Fibroblast of villous mesenchyme (primary cell): Measurements from ENCODE around the gene RUNX1. TPM values are rescaled to one million over a fixed set of nuclear protein-coding genes. Genes with fewer than 3 reads are reported as not detected.

ENCODE experiments used
- DNase-seq: peaks from one replicate; pipeline ENCODE4 v3.0.0-alpha.2; 2010; ENCODE audit warnings: low read depth
- H3K4me3 ChIP-seq: 2 replicates; pipeline ENCODE4 v1.5.1; 2011; ENCODE audit warnings: low read depth, mild to moderate bottlenecking, low read length
- CTCF ChIP-seq: IDR thresholded peaks from 2 replicates; pipeline ENCODE4 v1.5.1; 2012; ENCODE audit warnings: low read depth, mild to moderate bottlenecking, low read length; ENCODE audit not compliant: insufficient read depth
- total RNA-seq: library from RNA; depleted of rRNA; stranded (reverse); fragments of >200 nt; gene quantifications from 2 replicates; pipeline ENCODE4 v1.2.3, GENCODE V29; 2012

RUNX1 gene
- total RNA-seq, 1 donor, result 21.6 TPM

DNA sequence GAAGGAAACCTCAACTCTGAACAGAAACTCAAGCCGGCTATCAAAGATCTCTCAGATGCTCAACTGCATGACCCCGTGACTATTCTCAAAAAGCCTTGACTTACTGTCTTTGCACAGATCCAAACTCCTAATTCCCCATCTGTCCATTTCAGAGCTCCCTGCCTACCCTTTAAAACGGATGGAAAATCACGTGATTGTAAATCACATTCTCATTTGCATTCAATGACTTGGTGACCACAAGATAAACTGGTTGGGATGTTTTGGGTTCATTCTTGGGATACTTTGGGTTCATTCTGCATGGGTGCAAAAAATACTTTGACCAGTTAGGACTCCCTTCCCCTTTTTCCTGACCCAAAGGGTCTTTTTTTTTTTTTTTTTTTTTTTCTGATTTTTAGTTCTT is 41.3 kb upstream of the RUNX1 start:
- no peak for TF ChIP-seq CTCF
- H3K4me3 ChIP-seq, result no peak overlapping the region
- DNase-seq, result no peak

- TF ChIP-seq CTCF, result no peak
- peak; percentile 12 for DNase-seq
- H3K4me3 ChIP-seq, result no peak overlapping the region
These were observed 39.2 kb upstream of the RUNX1 start for GRCh38 chr21:35088319-35088771.

DNA sequence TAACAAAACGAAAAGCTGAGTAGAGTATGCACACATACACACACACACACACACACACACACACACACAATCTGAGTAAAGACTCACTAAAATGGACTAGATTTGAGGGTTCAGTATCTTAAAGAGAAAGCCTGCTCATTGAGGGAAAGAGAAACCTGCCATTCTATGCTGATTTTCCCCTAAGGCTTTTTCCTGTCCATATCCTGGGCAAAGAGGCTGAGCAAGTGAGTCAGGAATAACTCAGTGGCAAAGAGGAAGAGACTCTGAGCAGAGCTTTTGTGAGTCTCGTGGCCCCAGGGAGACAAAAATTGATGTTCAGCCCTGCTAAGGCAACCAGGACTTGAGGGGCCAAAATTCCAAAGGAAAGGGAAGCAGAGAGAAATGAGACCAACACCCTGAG is 37.3 kb upstream of the RUNX1 start:
- no peak for TF ChIP-seq CTCF
- DNase-seq, result peak; percentile 13

DNA sequence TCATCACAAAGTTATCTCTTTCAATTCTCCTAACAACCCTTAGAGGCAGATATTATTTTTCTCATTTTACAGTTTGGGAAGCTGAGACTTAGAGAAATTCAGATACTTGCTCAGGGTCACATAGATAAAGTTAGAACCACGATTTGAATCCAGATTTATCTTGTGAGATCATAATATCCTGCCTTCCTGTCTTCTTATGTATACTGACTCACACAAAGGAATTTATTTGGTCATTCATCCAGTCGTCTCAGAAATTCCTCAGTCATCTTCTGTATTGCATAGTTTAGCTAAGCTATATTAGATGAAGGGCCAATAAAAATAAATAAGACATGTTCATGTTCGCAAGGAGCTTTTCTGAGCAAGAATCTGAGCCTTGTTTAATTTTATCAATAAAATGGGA is 35.8 kb upstream of the RUNX1 start:
- DNase-seq, result peak; percentile 75
- H3K4me3 ChIP-seq, result no peak overlapping the region
- TF ChIP-seq CTCF, result no peak

More for the DNA sequence above, 37.3 kb upstream of the RUNX1 start:
- H3K4me3 ChIP-seq, result no peak overlapping the region

- DNase-seq, result no peak
These were observed 34.1 kb upstream of the RUNX1 start for GRCh38 chr21:35083246-35083645.

GRCh38 chr21:35081861-35082260 is 32.8 kb upstream of the RUNX1 start:
- no peak overlapping the region for H3K4me3 ChIP-seq
- no peak for DNase-seq
- TF ChIP-seq CTCF, result no peak

More at GRCh38 chr21:35083246-35083645, 34.1 kb upstream of the RUNX1 start:
- no peak overlapping the region for H3K4me3 ChIP-seq
- no peak for TF ChIP-seq CTCF

DNA sequence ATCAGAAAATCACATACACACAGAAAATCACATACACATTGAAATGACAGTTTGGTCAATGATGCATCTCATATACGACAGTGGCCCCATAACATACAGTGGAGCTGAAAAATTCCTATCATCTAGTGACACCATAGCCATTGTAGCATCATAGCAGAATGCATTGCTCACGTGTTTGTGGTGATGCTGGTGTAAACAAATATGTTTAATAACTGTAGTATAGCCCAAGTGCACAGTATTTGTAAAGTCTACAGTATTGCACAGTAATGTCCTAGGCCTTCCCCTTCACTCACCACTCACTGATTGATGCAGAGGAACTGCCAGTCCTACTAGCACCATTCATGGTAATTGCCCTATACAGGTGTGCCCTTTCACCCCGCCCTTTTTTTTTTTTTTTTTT is 30.1 kb upstream of the RUNX1 start:
- TF ChIP-seq CTCF, result no peak
- H3K4me3 ChIP-seq, result no peak overlapping the region
- DNase-seq, result no peak
